ENCODE data around the gene GMPS. TPM values are rescaled to one million over a fixed set of nuclear protein-coding genes. Genes with fewer than 3 reads are reported as not detected.

Gene GMPS
- total RNA-seq, 2 experiments from 2014 or later, result 106 to 111 TPM

GRCh38 chr3:155912090-155912489 is 41.6 kb downstream of the GMPS start:
- Mint-ChIP-seq H3K36me3 (ENCODE audit: low read depth) (peaks cover 82% of the 10 kb centered on the region), H3K27me3 (no peaks in the 10 kb centered on the region), H3K4me3 (no peak overlapping the region), H3K9me3 (peaks cover 3% of the 10 kb centered on the region), H3K4me1 (peaks cover 17% of the 10 kb centered on the region), H3K27ac (no peak overlapping the region)
- no peak for DNase-seq
- ChIA-PET CTCF (interaction anchor here (0.7 to 1.4 kb wide), 2 partner anchors 16 to 106 kb away, joined by 3 read pairs; partner anchors contain the start of gene C3orf33), POLR2A (interaction anchor here (1.2 kb wide), 1 partner anchor 41 kb away, joined by 3 read pairs; no protein-coding TSS in a partner anchor)

- ChIA-PET CTCF (interaction anchor here (0.7 to 1.4 kb wide), 2 partner anchors 60 to 107 kb away, joined by 3 read pairs; partner anchors contain the start of gene C3orf33), POLR2A (interaction anchor here (0.7 to 1.2 kb wide), 2 partner anchors 41 to 1641 kb away, joined by 3 read pairs; no protein-coding TSS in a partner anchor)
Observed at GRCh38 chr3:155912579-155913190, 42.2 kb downstream of the GMPS start.

DNA sequence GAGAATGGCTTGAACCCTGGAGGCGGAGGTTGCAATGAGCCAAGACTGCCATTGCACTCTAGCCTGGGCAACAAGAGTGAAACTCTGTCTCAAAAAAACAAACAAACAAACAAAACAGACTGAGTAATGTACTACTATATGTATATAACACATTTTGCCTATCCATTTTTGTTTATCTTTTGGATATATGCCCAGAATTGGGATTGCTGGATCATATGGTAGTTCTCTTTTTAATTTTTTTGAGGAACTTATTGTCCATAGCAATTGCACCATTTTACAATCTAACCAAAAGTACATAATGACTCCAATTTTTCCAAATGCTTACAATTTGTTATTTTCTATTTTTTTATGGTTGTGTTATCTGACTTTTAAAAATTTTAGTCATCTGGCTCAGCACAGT is 47.3 kb downstream of the GMPS start:
- peaks cover 3% of the 10 kb centered on the region for H3K4me1 Mint-ChIP-seq

More at GRCh38 chr3:155912579-155913190, 42.2 kb downstream of the GMPS start:
- peaks cover 3% of the 10 kb centered on the region for H3K9me3 Mint-ChIP-seq
- H3K27me3 Mint-ChIP-seq, result no peaks in the 10 kb centered on the region
- peaks cover 81% of the 10 kb centered on the region for H3K36me3 Mint-ChIP-seq (ENCODE audit: low read depth)
- H3K27ac Mint-ChIP-seq, result no peak overlapping the region
- peaks cover 17% of the 10 kb centered on the region for H3K4me1 Mint-ChIP-seq
- DNase-seq, result no peak
- H3K4me3 Mint-ChIP-seq, result no peak overlapping the region

GRCh38 chr3:155919728-155920127 is 49.3 kb downstream of the GMPS start:
- CTCF ChIA-PET, result interaction anchor here (0.5 to 1.5 kb wide), 3 partner anchors 50 to 132 kb away, joined by 3 to 6 read pairs (median 3); partner anchors contain the start of gene C3orf33
- H3K4me3 Mint-ChIP-seq, result no peak overlapping the region
- no peak overlapping the region for H3K27ac Mint-ChIP-seq
- DNase-seq, result no peak
- no peaks in the 10 kb centered on the region for H3K27me3 Mint-ChIP-seq
- no peaks in the 10 kb centered on the region for H3K9me3 Mint-ChIP-seq
- H3K36me3 Mint-ChIP-seq (ENCODE audit: low read depth), result peaks cover 57% of the 10 kb centered on the region
- POLR2A ChIA-PET, result no interaction called here
- H3K4me1 Mint-ChIP-seq, result peaks cover 3% of the 10 kb centered on the region

More for the DNA sequence above, 47.3 kb downstream of the GMPS start:
- no peak overlapping the region for H3K4me3 Mint-ChIP-seq
- POLR2A ChIA-PET, result no interaction called here
- H3K27me3 Mint-ChIP-seq, result no peaks in the 10 kb centered on the region
- CTCF ChIA-PET, result no interaction called here
- H3K36me3 Mint-ChIP-seq (ENCODE audit: low read depth), result peaks cover 61% of the 10 kb centered on the region
- no peak overlapping the region for H3K27ac Mint-ChIP-seq
- DNase-seq, result no peak
- no peaks in the 10 kb centered on the region for H3K9me3 Mint-ChIP-seq

DNA sequence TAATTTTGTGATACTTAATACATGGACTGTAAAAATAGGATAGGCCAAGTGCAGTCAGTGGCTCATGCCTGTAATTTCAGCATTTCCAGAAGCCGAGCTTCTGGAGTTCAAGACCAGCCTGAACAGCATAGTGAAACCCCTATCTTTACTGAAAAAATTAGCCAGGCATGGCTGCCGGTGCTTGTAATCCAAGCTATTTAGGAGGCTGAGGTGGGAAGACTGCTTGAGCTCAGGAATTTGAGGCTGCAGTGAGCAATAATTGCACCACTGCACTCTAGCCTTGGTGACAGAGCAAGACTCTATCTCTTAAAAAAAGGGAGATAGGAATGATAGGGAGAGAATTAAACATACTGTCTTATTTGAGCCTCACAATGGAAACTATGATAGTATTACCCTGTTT is 51.0 kb downstream of the GMPS start:
- CTCF ChIA-PET, result interaction anchor here (0.7 to 3.1 kb wide), 4 partner anchors 10 to 115 kb away, joined by 3 to 17 read pairs (median 4); partner anchors contain the start of gene C3orf33

GRCh38 chr3:155934230-155934629 is 63.8 kb downstream of the GMPS start:
- no peak for DNase-seq
- ChIA-PET CTCF (no interaction called here), POLR2A (no interaction called here)
- Mint-ChIP-seq H3K27me3 (no peaks in the 10 kb centered on the region), H3K4me1 (no peaks in the 10 kb centered on the region), H3K36me3 (ENCODE audit: low read depth) (peaks cover 55% of the 10 kb centered on the region), H3K4me3 (no peak overlapping the region), H3K27ac (no peak overlapping the region), H3K9me3 (no peaks in the 10 kb centered on the region)

More for the DNA sequence above, 51.0 kb downstream of the GMPS start:
- no peaks in the 10 kb centered on the region for H3K27me3 Mint-ChIP-seq
- peaks cover 3% of the 10 kb centered on the region for H3K4me1 Mint-ChIP-seq
- no peak overlapping the region for H3K27ac Mint-ChIP-seq
- no peak for DNase-seq
- POLR2A ChIA-PET, result interaction anchor here (1.8 kb wide), 1 partner anchor 68 kb away, joined by 6 read pairs; the partner anchor contains the start of gene SLC33A1
- peaks cover 57% of the 10 kb centered on the region for H3K36me3 Mint-ChIP-seq (ENCODE audit: low read depth)
- no peaks in the 10 kb centered on the region for H3K9me3 Mint-ChIP-seq
- H3K4me3 Mint-ChIP-seq, result no peak overlapping the region

DNA sequence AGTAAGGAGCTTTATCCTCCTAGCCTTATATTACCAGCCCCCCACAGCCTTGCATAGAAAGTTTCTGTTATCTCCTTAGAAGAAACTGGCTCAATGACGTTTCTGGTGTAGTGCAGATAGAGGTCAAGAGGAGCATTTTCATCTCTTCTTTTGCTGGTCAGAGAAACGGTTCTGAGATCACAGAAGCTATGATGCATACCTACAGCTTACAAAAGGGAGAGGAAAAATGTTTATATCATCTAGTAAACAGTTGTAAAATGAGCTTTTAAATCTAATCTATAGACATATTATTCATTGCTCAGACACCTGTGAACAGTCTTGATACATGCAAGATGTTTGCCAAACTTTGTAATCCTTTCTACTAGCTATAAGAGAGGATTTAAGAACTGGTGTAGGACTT is 68.0 kb downstream of the GMPS start:
- peaks cover 65% of the 10 kb centered on the region for H3K36me3 Mint-ChIP-seq (ENCODE audit: low read depth)
- no peak overlapping the region for H3K27ac Mint-ChIP-seq
- no peaks in the 10 kb centered on the region for H3K4me1 Mint-ChIP-seq
- POLR2A ChIA-PET, result interaction anchor here (1.0 kb wide), 1 partner anchor 13 kb away, joined by 3 read pairs; no protein-coding TSS in a partner anchor
- no peaks in the 10 kb centered on the region for H3K27me3 Mint-ChIP-seq
- H3K4me3 Mint-ChIP-seq, result no peak overlapping the region
- no peak for DNase-seq
- CTCF ChIA-PET, result interaction anchor here (5.0 kb wide), 1 partner anchor 133 kb away, joined by 30 read pairs; the partner anchor contains the start of gene C3orf33
- no peaks in the 10 kb centered on the region for H3K9me3 Mint-ChIP-seq

- peaks cover 45% of the 10 kb centered on the region for H3K36me3 Mint-ChIP-seq (ENCODE audit: low read depth)
- POLR2A ChIA-PET, result no interaction called here
- H3K27me3 Mint-ChIP-seq, result no peaks in the 10 kb centered on the region
- H3K4me3 Mint-ChIP-seq, result no peak overlapping the region
- no peaks in the 10 kb centered on the region for H3K9me3 Mint-ChIP-seq
- H3K27ac Mint-ChIP-seq, result no peak overlapping the region
- CTCF ChIA-PET, result no interaction called here
- H3K4me1 Mint-ChIP-seq, result no peaks in the 10 kb centered on the region
- DNase-seq, result no peak
Observed at GRCh38 chr3:155941354-155941753, 70.9 kb downstream of the GMPS start.

DNA sequence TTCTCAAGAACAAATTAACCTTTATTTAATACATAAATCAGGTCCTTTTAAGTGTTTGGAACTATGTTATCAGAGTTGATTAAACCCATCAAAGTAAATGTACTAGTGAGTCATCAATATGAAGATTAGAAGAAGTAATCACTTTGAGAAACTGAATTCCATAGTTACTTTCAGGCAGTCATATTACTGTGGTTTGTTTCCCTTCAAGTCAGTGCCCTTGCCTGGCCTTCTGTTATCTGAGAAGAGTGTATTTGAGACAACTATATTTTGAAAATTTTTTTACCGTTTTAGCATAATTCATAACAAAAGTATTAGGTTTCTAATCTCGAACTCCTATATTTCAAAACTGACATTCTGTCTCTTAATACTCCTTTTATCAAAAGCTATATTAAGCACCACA is 73.6 kb downstream of the GMPS start:
- Mint-ChIP-seq H3K4me3 (no peak overlapping the region), H3K27me3 (no peaks in the 10 kb centered on the region), H3K36me3 (ENCODE audit: low read depth) (peaks cover 26% of the 10 kb centered on the region), H3K27ac (no peak overlapping the region), H3K4me1 (no peaks in the 10 kb centered on the region), H3K9me3 (no peaks in the 10 kb centered on the region)
- no peak for DNase-seq
- CTCF ChIA-PET, result interaction anchor here (1.1 kb wide), 1 partner anchor 138 kb away, joined by 5 read pairs; the partner anchor contains the start of gene C3orf33
- POLR2A ChIA-PET, result no interaction called here

DNA sequence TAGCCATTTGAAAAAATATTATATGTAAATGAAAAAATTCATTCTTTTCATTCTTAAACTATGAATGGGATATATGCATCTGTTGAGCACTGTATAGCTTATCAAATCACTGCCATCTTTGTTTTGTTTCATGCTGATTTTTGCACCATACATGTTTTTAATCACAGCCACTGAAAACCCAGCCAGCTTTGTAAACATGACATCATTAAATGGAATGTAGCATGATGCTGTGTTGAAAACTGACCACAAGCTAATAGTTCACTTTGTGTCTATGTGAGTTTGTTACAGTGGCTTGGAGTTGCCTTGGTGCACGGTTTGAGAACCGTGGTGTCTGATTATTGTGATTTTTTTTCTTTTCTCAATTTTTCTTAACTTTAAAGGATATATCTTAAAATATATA is 75.7 kb downstream of the GMPS start:
- CTCF ChIA-PET, result interaction anchor here (1.8 kb wide), 1 partner anchor 140 kb away, joined by 4 read pairs; the partner anchor contains the start of gene C3orf33
- Mint-ChIP-seq H3K4me3 (no peak overlapping the region), H3K9me3 (no peaks in the 10 kb centered on the region), H3K27me3 (no peaks in the 10 kb centered on the region), H3K27ac (no peak overlapping the region), H3K36me3 (ENCODE audit: low read depth) (peaks cover 18% of the 10 kb centered on the region), H3K4me1 (no peaks in the 10 kb centered on the region)
- DNase-seq, result no peak
- POLR2A ChIA-PET, result no interaction called here

GRCh38 chr3:155948476-155948875 is 78.0 kb downstream of the GMPS start:
- Mint-ChIP-seq H3K4me1 (no peaks in the 10 kb centered on the region), H3K36me3 (ENCODE audit: low read depth) (peaks cover 8% of the 10 kb centered on the region), H3K27me3 (no peaks in the 10 kb centered on the region), H3K27ac (no peak overlapping the region), H3K9me3 (no peaks in the 10 kb centered on the region), H3K4me3 (no peak overlapping the region)
- POLR2A ChIA-PET, result no interaction called here
- CTCF ChIA-PET, result no interaction called here
- DNase-seq, result no peak

DNA sequence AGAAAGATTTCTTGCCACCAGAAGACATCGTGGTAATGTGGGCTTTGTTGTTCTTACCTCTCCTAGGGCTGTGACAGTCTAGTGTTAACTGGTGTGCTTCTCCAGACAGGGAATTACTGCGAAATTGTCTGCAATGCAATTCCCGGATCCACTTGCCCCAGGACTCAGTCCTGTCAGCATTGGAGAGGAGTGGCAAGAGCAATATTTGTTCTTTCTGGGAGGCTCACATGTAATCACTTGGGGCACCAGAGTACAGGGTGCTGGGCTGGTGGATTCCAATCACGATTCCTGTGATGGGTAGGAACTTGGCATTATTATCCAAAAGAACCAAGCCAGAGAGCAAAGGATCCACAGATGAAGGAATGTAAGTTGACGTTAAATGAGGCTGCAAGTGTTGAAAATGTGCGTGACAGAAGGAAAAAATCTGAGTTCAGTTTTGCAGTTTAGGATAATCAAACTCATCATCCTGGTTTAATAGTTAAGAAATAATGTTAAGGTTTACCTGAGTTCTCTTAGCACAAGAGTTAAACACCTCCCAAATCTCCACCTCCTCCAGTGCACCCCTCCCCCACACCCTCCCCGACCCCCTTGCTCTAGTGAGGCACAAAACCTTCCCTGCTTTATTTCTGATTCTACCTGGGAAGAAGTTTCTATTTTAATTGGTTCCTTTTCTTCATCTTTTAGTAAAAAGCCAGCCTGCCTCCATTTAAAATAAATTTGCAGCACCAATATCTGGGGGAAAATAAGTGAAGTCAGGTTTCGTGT is 79.2 kb downstream of the GMPS start:
- H3K27me3 Mint-ChIP-seq, result no peaks in the 10 kb centered on the region
- DNase-seq, result no peak
- no peaks in the 10 kb centered on the region for H3K9me3 Mint-ChIP-seq
- no peak overlapping the region for H3K27ac Mint-ChIP-seq
- peaks cover 6% of the 10 kb centered on the region for H3K36me3 Mint-ChIP-seq (ENCODE audit: low read depth)
- ChIA-PET CTCF (interaction anchor here (0.8 kb wide), 1 partner anchor 144 kb away, joined by 3 read pairs; the partner anchor contains the start of gene C3orf33), POLR2A (no interaction called here)
- no peak overlapping the region for H3K4me3 Mint-ChIP-seq
- H3K4me1 Mint-ChIP-seq, result no peaks in the 10 kb centered on the region

Data from activated CD4-positive, alpha-beta memory T cell treated with anti-CD3 and anti-CD28 coated beads, Interleukin-2, amount 10 ng/mL, durations not matched to agents 7 days and 5 days (primary cell).